Measurements from ENCODE around the gene SHFL. TPM values are rescaled to one million over a fixed set of nuclear protein-coding genes. Genes with fewer than 3 reads are reported as not detected.

The SHFL gene
- total RNA-seq (10 to 100 TPM; 65.2 to 68.0 TPM), total RNA-seq (60.2 to 84.8 reads per million in 2 donors)

GRCh38 chr19:10085641-10086590, at the start of gene SHFL:
Gene SHFL, plus strand, starts transcription at chr19:10086317. Its CDS starts 111 bp downstream, at chr19:10086428.
- H3K27me3 Mint-ChIP-seq, result no peaks in the 10 kb centered on the region
- DNase-seq, result peak; percentile 74 to 86 (median 83)
- peak; percentile 97 for ATAC-seq

GRCh38 chr19:10036601-10037071, 49.5 kb upstream of the SHFL start:
- ATAC-seq (no peak), DNase-seq (no peak)
- Mint-ChIP-seq H3K4me1 (peaks cover 9% of the 10 kb centered on the region), H3K36me3 (ENCODE audit: low read depth) (peaks cover 16% of the 10 kb centered on the region), H3K4me3 (no peak overlapping the region), H3K27ac (no peak overlapping the region), H3K27me3 (peaks cover 24% of the 10 kb centered on the region)
- no peaks in the 10 kb centered on the region for H3K9me3 ChIP-seq (ENCODE audit: control insufficient read depth, low read length, poor library complexity, severe bottlenecking)

More at GRCh38 chr19:10085641-10086590, at the start of gene SHFL:
- Mint-ChIP-seq H3K4me1 (peaks cover 12% of the 10 kb centered on the region), H3K4me3 (peak within 1 kb of the TSS; percentile 93), H3K36me3 (ENCODE audit: low read depth) (no peaks in the 10 kb centered on the region), H3K27ac (peak within 1 kb of the TSS; percentile 70)
- H3K9me3 ChIP-seq (ENCODE audit: control insufficient read depth, low read length, poor library complexity, severe bottlenecking), result no peaks in the 10 kb centered on the region

GRCh38 chr19:10037367-10037766, 48.8 kb upstream of the SHFL start:
- peaks cover 13% of the 10 kb centered on the region for H3K36me3 Mint-ChIP-seq (ENCODE audit: low read depth)

GRCh38 chr19:10037809-10038208, 48.3 kb upstream of the SHFL start:
- H3K4me3 Mint-ChIP-seq, result no peak overlapping the region
- no peak overlapping the region for H3K27ac Mint-ChIP-seq
- ATAC-seq (no peak), DNase-seq (no peak)
- H3K36me3 Mint-ChIP-seq (ENCODE audit: low read depth), result peaks cover 10% of the 10 kb centered on the region
- peaks cover 33% of the 10 kb centered on the region for H3K27me3 Mint-ChIP-seq
- H3K4me1 Mint-ChIP-seq, result peaks cover 6% of the 10 kb centered on the region
- H3K9me3 ChIP-seq (ENCODE audit: control insufficient read depth, low read length, poor library complexity, severe bottlenecking), result no peaks in the 10 kb centered on the region

More at GRCh38 chr19:10037367-10037766, 48.8 kb upstream of the SHFL start:
- Mint-ChIP-seq H3K27ac (no peak overlapping the region), H3K27me3 (peaks cover 28% of the 10 kb centered on the region), H3K4me3 (no peak overlapping the region), H3K4me1 (peaks cover 9% of the 10 kb centered on the region)
- ATAC-seq, result no peak
- no peaks in the 10 kb centered on the region for H3K9me3 ChIP-seq (ENCODE audit: control insufficient read depth, low read length, poor library complexity, severe bottlenecking)
- no peak for DNase-seq

GRCh38 chr19:10043286-10043927, 42.7 kb upstream of the SHFL start:
- no peak for ATAC-seq
- H3K9me3 ChIP-seq (ENCODE audit: control insufficient read depth, low read length, poor library complexity, severe bottlenecking), result no peaks in the 10 kb centered on the region
- Mint-ChIP-seq H3K4me1 (peaks cover 4% of the 10 kb centered on the region), H3K27me3 (peaks cover 51% of the 10 kb centered on the region), H3K36me3 (ENCODE audit: low read depth) (peaks cover 4% of the 10 kb centered on the region), H3K4me3 (no peak overlapping the region), H3K27ac (no peak overlapping the region)
- no peak for DNase-seq

GRCh38 chr19:10044390-10044789, 41.7 kb upstream of the SHFL start:
- H3K27me3 Mint-ChIP-seq, result peaks cover 43% of the 10 kb centered on the region
- no peak overlapping the region for H3K4me3 Mint-ChIP-seq
- H3K9me3 ChIP-seq (ENCODE audit: control insufficient read depth, low read length, poor library complexity, severe bottlenecking), result no peaks in the 10 kb centered on the region
- H3K36me3 Mint-ChIP-seq (ENCODE audit: low read depth), result peaks cover 3% of the 10 kb centered on the region
- ATAC-seq (peak; percentile 42), DNase-seq (no peak)
- H3K27ac Mint-ChIP-seq, result no peak overlapping the region
- peaks cover 4% of the 10 kb centered on the region for H3K4me1 Mint-ChIP-seq

GRCh38 chr19:10045371-10045770, 40.7 kb upstream of the SHFL start:
- Mint-ChIP-seq H3K4me3 (no peak overlapping the region), H3K27me3 (peaks cover 42% of the 10 kb centered on the region), H3K4me1 (peaks cover 4% of the 10 kb centered on the region), H3K36me3 (ENCODE audit: low read depth) (peaks cover 3% of the 10 kb centered on the region), H3K27ac (no peak overlapping the region)
- no peak for ATAC-seq
- no peaks in the 10 kb centered on the region for H3K9me3 ChIP-seq (ENCODE audit: control insufficient read depth, low read length, poor library complexity, severe bottlenecking)
- no peak for DNase-seq

- Mint-ChIP-seq H3K36me3 (ENCODE audit: low read depth) (no peaks in the 10 kb centered on the region), H3K4me1 (peaks cover 6% of the 10 kb centered on the region), H3K27me3 (peaks cover 6% of the 10 kb centered on the region), H3K4me3 (peak overlapping the region; percentile 36), H3K27ac (no peak overlapping the region)
- ATAC-seq, result no peak
- H3K9me3 ChIP-seq (ENCODE audit: control insufficient read depth, low read length, poor library complexity, severe bottlenecking), result no peaks in the 10 kb centered on the region
- DNase-seq, result no peak
These were observed 36.5 kb upstream of the SHFL start for GRCh38 chr19:10049626-10050025.

GRCh38 chr19:10052602-10053360, 33.3 kb upstream of the SHFL start:
- no peak for DNase-seq
- Mint-ChIP-seq H3K4me1 (peaks cover 5% of the 10 kb centered on the region), H3K36me3 (ENCODE audit: low read depth) (peaks cover 3% of the 10 kb centered on the region), H3K4me3 (no peak overlapping the region), H3K27me3 (no peaks in the 10 kb centered on the region), H3K27ac (peak overlapping the region; percentile 47)
- ATAC-seq, result no peak
- H3K9me3 ChIP-seq (ENCODE audit: control insufficient read depth, low read length, poor library complexity, severe bottlenecking), result no peaks in the 10 kb centered on the region

GRCh38 chr19:10061717-10062310, 24.3 kb upstream of the SHFL start:
- no peaks in the 10 kb centered on the region for H3K9me3 ChIP-seq (ENCODE audit: control insufficient read depth, low read length, poor library complexity, severe bottlenecking)
- H3K4me1 Mint-ChIP-seq, result peaks cover 5% of the 10 kb centered on the region
- H3K4me3 Mint-ChIP-seq, result no peak overlapping the region
- no peak for ATAC-seq
- no peaks in the 10 kb centered on the region for H3K36me3 Mint-ChIP-seq (ENCODE audit: low read depth)
- DNase-seq, result no peak
- peaks cover 20% of the 10 kb centered on the region for H3K27me3 Mint-ChIP-seq
- no peak overlapping the region for H3K27ac Mint-ChIP-seq

GRCh38 chr19:10068205-10068604, 17.9 kb upstream of the SHFL start:
- Mint-ChIP-seq H3K4me1 (peaks cover 18% of the 10 kb centered on the region), H3K27me3 (peaks cover 9% of the 10 kb centered on the region), H3K4me3 (peak overlapping the region; percentile 73), H3K27ac (no peak overlapping the region), H3K36me3 (ENCODE audit: low read depth) (peaks cover 4% of the 10 kb centered on the region)
- ATAC-seq, result peak; percentile 50
- H3K9me3 ChIP-seq (ENCODE audit: control insufficient read depth, low read length, poor library complexity, severe bottlenecking), result no peaks in the 10 kb centered on the region
- DNase-seq, result no peak

- no peak for ATAC-seq
- H3K27ac Mint-ChIP-seq, result no peak overlapping the region
These were observed 17.1 kb upstream of the SHFL start for GRCh38 chr19:10069046-10069445.

More at GRCh38 chr19:10069046-10069445, 17.1 kb upstream of the SHFL start:
- H3K9me3 ChIP-seq (ENCODE audit: control insufficient read depth, low read length, poor library complexity, severe bottlenecking), result peaks cover 3% of the 10 kb centered on the region
- DNase-seq, result no peak
- H3K27me3 Mint-ChIP-seq, result peaks cover under 1% of the 10 kb centered on the region
- peaks cover 14% of the 10 kb centered on the region for H3K4me1 Mint-ChIP-seq
- no peak overlapping the region for H3K4me3 Mint-ChIP-seq
- H3K36me3 Mint-ChIP-seq (ENCODE audit: low read depth), result peaks cover 4% of the 10 kb centered on the region

Measured in T-helper 17 cell (primary cell).